SH-SY5Y (cell line): ENCODE data around the gene YAE1.

ENCODE experiments used
- GATA2 ChIP-seq: IDR thresholded peaks from 2 replicates; pipeline ENCODE4 v1.6.1; 2011; ENCODE audit warnings: mild to moderate bottlenecking, low read depth, low read length
- GATA3 ChIP-seq: IDR thresholded peaks from 2 replicates; pipeline ENCODE4 v1.6.1; 2011; ENCODE audit warnings: low read depth, mild to moderate bottlenecking, low read length, moderate library complexity

GRCh38 chr7:39614299-39614698, 48.1 kb downstream of the YAE1 start:
- TF ChIP-seq GATA2 (no peak), GATA3 (no peak)
